NOMO-1 (cell line): Measurements from ENCODE around the gene DLL4.
"Not testable (repeated sequence)": the region's sequence is repeated elsewhere in the genome, so short reads cannot be mapped to it uniquely, and the experiment has no call there.

ENCODE experiments used
- DNase-seq, 2 experiments: peaks; one replicate each; lab custom pipeline; 2025; ENCODE audit not compliant: unreplicated experiment in 2 of 2; lab: John Stamatoyannopoulos, UW

Gene DLL4

GRCh38 chr15:40957041-40957555, 28.0 kb downstream of the DLL4 start:
- DNase-seq, result no peak

- DNase-seq, result no peak
Observed at GRCh38 chr15:40957581-40958051, 28.5 kb downstream of the DLL4 start.

DNA sequence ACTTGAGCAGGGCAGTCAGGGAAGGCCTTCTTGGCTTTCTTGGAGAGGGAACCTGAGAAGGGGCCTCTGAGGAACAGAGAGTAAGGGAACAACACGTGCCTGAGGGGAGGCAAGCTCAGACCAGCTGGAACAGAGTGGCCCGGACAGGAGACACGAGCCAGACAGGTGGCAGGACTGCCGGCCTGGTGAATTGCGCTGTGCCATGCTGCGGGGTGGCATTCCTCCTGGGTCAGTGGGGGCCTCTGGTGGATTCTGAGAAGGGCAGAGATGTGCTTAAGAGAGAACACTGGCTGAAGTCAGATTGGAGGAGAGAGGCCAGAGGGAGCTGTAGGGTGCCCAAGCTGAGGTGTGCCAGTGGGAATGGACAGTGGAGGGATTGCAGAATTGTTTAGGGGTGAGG, 29.0 kb downstream of the DLL4 start:
- DNase-seq, result no peak

- DNase-seq, result no peak
Observed at GRCh38 chr15:40958723-40959122, 29.6 kb downstream of the DLL4 start.

DNA sequence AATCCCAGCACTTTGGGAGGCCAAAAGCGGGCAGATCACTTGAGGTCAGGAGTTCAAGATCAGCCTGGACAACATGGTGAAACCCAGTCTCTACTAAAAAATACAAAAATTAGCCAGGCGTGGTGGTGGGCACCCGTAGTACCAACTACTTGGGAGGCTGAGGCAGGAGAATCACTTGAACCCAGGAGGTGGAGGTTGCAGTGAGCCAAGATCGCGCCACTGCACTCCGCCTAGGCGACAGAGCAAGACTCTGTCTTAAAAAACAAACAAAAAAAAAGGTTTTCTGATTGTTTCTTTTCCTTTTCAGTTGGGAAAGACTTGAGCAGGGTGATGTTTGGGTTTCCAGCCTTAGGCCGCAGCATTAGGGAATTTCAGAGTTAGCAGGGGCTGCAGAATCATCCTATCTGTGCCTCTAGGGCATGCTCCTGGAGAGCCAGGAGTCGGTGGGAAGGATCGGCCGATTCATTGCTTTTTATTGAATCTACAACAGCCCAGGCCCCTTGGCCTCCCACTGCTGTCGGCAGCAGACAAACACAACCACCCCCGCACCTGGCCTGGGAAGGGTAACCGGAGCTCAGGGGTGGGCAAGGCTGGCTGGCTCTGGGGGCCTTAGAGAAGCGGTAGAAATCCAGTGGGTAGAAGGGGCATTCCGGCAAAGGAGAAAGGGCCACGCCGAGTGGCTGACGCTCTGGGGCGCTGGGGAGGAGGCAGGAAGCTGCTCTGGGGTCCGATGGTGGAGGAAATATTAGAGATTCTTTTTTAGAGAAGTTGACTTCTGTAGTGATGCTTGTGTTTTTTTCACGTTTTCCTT, 30.4 kb downstream of the DLL4 start:
- DNase-seq, result no peak

- no peak for DNase-seq
Observed at GRCh38 chr15:40960151-40960885, 31.2 kb downstream of the DLL4 start.

DNA sequence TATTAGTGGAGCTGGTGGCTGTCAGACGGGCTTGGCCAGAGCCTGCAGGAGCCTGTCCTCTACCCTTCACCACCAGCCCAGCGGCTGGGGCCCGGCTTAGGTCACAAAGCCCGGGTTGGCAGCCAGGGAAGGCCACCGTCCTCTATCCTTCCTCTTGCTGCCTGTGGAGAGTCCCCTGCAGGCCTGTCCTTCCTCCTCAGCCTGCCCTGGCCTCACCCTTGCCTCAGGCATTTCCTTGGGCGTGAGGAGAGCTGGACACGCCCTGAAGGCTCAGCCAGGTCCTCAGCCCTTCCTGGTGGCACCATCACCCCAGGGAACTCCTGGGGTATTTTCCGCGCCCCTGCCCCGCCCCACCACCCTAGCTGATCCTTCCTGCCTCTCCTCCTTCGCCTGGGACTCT, 31.8 kb downstream of the DLL4 start:
- no peak for DNase-seq

- DNase-seq, result not testable (repeated sequence)
Observed at GRCh38 chr15:40961740-40962139, 32.6 kb downstream of the DLL4 start.

- DNase-seq, result not testable (repeated sequence)
Observed at GRCh38 chr15:40962317-40962716, 33.2 kb downstream of the DLL4 start.

- no peak for DNase-seq
Observed at GRCh38 chr15:40963201-40963600, 34.1 kb downstream of the DLL4 start.

DNA sequence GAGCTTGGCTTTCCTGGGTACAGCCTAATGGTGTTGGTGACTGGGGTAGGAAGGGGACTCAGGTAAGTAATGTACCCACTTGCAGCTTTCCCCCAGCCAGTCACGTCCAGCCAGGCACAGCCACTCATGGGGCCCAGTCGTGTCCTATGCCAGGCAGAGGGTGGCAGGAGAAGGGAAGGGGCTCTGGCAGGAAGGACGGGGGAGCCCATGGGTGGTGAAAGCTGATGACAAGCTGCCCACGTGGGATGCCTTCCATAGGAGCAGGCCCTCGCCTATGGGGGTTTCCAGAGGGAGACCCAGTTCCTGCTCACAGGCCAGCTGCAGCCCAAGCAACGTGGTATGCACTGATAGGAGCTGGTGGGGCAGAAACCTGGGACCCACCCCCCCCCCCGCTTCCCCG, 34.9 kb downstream of the DLL4 start:
- no peak for DNase-seq

GRCh38 chr15:40964634-40965033, 35.5 kb downstream of the DLL4 start:
- DNase-seq, result no peak

GRCh38 chr15:40968290-40969085, 39.3 kb downstream of the DLL4 start:
- DNase-seq, result no peak

- DNase-seq, result no peak
Observed at GRCh38 chr15:40969363-40969762, 40.2 kb downstream of the DLL4 start.

GRCh38 chr15:40974879-40975278, 45.7 kb downstream of the DLL4 start:
- DNase-seq, result no peak

GRCh38 chr15:40976819-40977218, 47.7 kb downstream of the DLL4 start:
- DNase-seq, result no peak

DNA sequence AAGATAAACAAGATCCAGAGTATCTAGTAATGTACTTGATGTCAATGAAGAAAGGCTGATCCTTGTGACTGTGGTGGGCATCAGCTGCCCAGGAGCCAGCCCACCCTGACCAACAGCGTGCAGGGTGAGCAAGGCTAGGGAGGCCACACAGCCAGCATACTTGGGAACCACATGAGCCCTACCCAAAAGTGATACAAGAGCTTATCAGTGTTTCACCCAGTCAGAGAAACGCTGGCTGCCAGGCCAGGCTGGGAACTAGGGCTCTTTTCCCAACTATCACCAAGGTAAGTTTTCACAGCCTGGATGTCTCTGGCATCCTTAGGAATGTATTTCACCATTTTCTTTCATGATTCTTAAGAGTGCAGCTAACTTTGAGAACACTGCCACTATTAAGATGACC, 49.0 kb downstream of the DLL4 start:
- DNase-seq, result no peak

DNA sequence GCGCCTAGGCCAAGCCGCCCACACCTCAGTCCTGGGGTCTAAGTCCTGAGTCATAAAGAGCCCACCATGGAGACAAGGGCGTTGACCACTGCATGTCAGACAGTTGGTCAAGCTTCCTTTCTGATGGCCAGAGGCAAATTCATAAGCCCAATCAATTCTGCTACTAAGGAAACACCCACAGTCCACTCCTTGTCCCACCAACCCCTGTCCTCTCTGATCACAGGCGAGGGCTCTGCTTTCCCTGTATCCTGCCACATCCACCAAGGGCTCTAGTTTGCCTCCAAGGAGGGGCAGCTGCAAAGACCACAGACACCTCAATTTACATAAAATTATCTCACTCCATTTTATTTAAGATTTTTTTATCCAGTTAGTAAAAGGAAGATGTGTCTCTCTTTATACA, 49.4 kb downstream of the DLL4 start:
- DNase-seq, result no peak

DNA sequence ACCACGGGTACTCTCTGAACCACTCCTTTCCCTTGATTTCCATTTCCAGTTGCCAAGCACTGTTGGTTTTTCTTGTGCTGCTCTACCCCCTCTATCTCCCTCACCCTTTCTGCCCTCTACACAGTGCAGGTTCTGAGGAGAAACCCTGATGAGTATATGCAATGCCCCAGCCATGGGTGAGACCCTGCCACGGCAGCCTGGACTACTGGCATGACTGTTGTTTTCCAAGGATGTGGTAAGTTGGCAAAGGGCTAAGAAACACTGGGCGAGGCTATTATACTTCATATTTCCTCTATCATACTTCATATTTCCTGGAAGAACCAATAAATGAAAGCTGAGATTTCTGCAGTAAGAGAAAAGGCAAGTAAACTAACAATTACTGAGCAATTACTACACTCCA, 52.0 kb downstream of the DLL4 start:
- DNase-seq, result no peak

- DNase-seq, result no peak
Observed at GRCh38 chr15:40982855-40983254, 53.7 kb downstream of the DLL4 start.

DNA sequence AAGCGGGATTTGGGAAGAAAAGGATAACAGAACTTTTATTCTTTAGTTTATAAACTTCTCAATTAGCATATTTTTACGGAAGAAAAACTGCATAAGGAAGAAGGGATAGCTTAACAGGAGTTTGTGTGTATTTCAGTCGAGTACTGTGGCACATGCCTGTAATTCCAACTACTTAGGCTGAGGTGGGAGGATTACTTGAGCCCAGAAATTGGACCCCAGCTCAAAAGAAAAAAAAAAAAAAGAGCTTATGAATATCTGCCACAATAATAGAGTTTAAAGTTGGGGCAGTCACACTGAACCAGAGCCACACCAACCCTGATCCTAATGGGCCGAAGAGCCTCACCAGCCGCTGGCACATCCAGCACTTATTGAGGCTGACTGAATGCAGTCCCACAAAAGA, 55.3 kb downstream of the DLL4 start:
- no peak for DNase-seq
